Activated CD4-positive, alpha-beta memory T cell treated with anti-CD3 and anti-CD28 coated beads, Interleukin-2, amount 10 ng/mL, durations not matched to agents 7 days and 5 days (primary cell): ENCODE measurements around the gene ALG9. TPM values are rescaled to one million over a fixed set of nuclear protein-coding genes. Genes with fewer than 3 reads are reported as not detected.

Experiments used
- CTCF ChIA-PET: fragments of 350-600 bp; sonication (Branson Sonifier 250); formaldehyde crosslinking; loops from one replicate; lab custom pipeline; 2021; ENCODE audit warnings: antibody characterized with exemption, inconsistent platforms; lab: Charles Lee
- POLR2A ChIA-PET: fragments of 350-600 bp; sonication (Branson Sonifier 250); formaldehyde crosslinking; loops from one replicate; lab custom pipeline; 2021; ENCODE audit warnings: antibody characterized with exemption; lab: Charles Lee
- DNase-seq: peaks from one replicate; pipeline ENCODE4 v3.0.0-alpha.2; 2020
- H3K27ac Mint-ChIP-seq: one replicate; pipeline ENCODE4 v1.8.0; 2021; ENCODE audit warnings: mild to moderate bottlenecking, mixed read lengths
- H3K27me3 Mint-ChIP-seq: one replicate; pipeline ENCODE4 v1.8.0; 2021; ENCODE audit warnings: mixed read lengths
- H3K36me3 Mint-ChIP-seq: one replicate; pipeline ENCODE4 v1.8.0; 2021; ENCODE audit warnings: low read depth, mixed read lengths
- H3K4me1 Mint-ChIP-seq: one replicate; pipeline ENCODE4 v1.8.0; 2021; ENCODE audit warnings: mixed read lengths
- H3K4me3 Mint-ChIP-seq: one replicate; pipeline ENCODE4 v1.8.0; 2021; ENCODE audit warnings: mild to moderate bottlenecking, mixed read lengths
- H3K9me3 Mint-ChIP-seq: one replicate; pipeline ENCODE4 v1.8.0; 2021; ENCODE audit warnings: mixed read lengths
- total RNA-seq, 2 experiments: library from RNA; stranded (reverse); gene quantifications; one replicate each; pipeline ENCODE4 v1.2.3, GENCODE V29; 2021

Gene ALG9
- total RNA-seq, 2 experiments from 2014 or later: 24.8 to 25.0 TPM

- Mint-ChIP-seq H3K9me3 (no peaks in the 10 kb centered on the region), H3K4me3 (peak overlapping the region; percentile 91), H3K4me1 (peaks cover 32% of the 10 kb centered on the region), H3K27ac (peak overlapping the region; percentile 76), H3K27me3 (no peaks in the 10 kb centered on the region), H3K36me3 (peaks cover 28% of the 10 kb centered on the region)
- ChIA-PET CTCF (interaction anchor here (0.7 to 3.4 kb wide), 17 partner anchors 8 to 1437 kb away, joined by 3 to 16 read pairs (median 4); partner anchors contain the start of genes CFAP68, NKAPD1 and PIH1D2), POLR2A (interaction anchor here (0.9 to 2.5 kb wide), 7 partner anchors 8 to 107 kb away, joined by 3 to 23 read pairs (median 6); partner anchors contain the start of genes C11orf52, CFAP68 and FDXACB1)
- DNase-seq: no peak
These were observed 346 bp upstream of the ALG9 start for GRCh38 chr11:111871693-111872161.

- ChIA-PET CTCF (interaction anchor here (0.6 to 3.4 kb wide), 13 partner anchors 9 to 1435 kb away, joined by 3 to 16 read pairs (median 4); partner anchors contain the start of genes CFAP68, NKAPD1 and PIH1D2), POLR2A (interaction anchor here (0.9 to 2.5 kb wide), 6 partner anchors 9 to 105 kb away, joined by 3 to 23 read pairs (median 7); partner anchors contain the start of genes CFAP68, FDXACB1 and PPP2R1B)
- no peak for DNase-seq
- H3K9me3 Mint-ChIP-seq: no peaks in the 10 kb centered on the region
- peaks cover 33% of the 10 kb centered on the region for H3K36me3 Mint-ChIP-seq
- H3K4me1 Mint-ChIP-seq: peaks cover 32% of the 10 kb centered on the region
- H3K27ac Mint-ChIP-seq: peak overlapping the region; percentile 85
- peak overlapping the region; percentile 91 for H3K4me3 Mint-ChIP-seq
- no peaks in the 10 kb centered on the region for H3K27me3 Mint-ChIP-seq
These were observed 877 bp downstream of the ALG9 start for GRCh38 chr11:111870522-111870885.

- no peak for DNase-seq
- Mint-ChIP-seq H3K4me3 (no peak overlapping the region), H3K9me3 (no peaks in the 10 kb centered on the region), H3K27me3 (no peaks in the 10 kb centered on the region), H3K36me3 (peaks cover 36% of the 10 kb centered on the region), H3K4me1 (peaks cover 32% of the 10 kb centered on the region), H3K27ac (no peak overlapping the region)
- ChIA-PET CTCF (interaction anchor here (0.6 to 3.4 kb wide), 10 partner anchors 9 to 267 kb away, joined by 3 to 16 read pairs (median 4); partner anchors contain the start of gene CFAP68), POLR2A (interaction anchor here (0.9 to 2.5 kb wide), 6 partner anchors 10 to 105 kb away, joined by 3 to 23 read pairs (median 7); partner anchors contain the start of genes CFAP68, FDXACB1 and PPP2R1B)
These were observed 1.3 kb downstream of the ALG9 start for GRCh38 chr11:111870113-111870512.

GRCh38 chr11:111860257-111860656 is 11.1 kb downstream of the ALG9 start:
- no peak overlapping the region for H3K27ac Mint-ChIP-seq
- no peak overlapping the region for H3K4me3 Mint-ChIP-seq
- no peaks in the 10 kb centered on the region for H3K9me3 Mint-ChIP-seq
- ChIA-PET POLR2A (interaction anchor here (1.2 kb wide), 1 partner anchor 67 kb away, joined by 3 read pairs; no protein-coding TSS in a partner anchor), CTCF (interaction anchor here (2.5 kb wide), 1 partner anchor 18 kb away, joined by 7 read pairs; no protein-coding TSS in a partner anchor)
- H3K27me3 Mint-ChIP-seq: no peaks in the 10 kb centered on the region
- no peak for DNase-seq
- peaks cover 47% of the 10 kb centered on the region for H3K36me3 Mint-ChIP-seq
- no peaks in the 10 kb centered on the region for H3K4me1 Mint-ChIP-seq

- Mint-ChIP-seq H3K4me3 (no peak overlapping the region), H3K9me3 (no peaks in the 10 kb centered on the region), H3K27me3 (no peaks in the 10 kb centered on the region), H3K4me1 (no peaks in the 10 kb centered on the region), H3K27ac (no peak overlapping the region), H3K36me3 (peaks cover 50% of the 10 kb centered on the region)
- POLR2A ChIA-PET: no interaction called here
- DNase-seq: no peak
- CTCF ChIA-PET: interaction anchor here (0.9 kb wide), 1 partner anchor 16 kb away, joined by 3 read pairs; the partner anchor contains the start of gene ALG9
These were observed 15.9 kb downstream of the ALG9 start for GRCh38 chr11:111855506-111855905.

- Mint-ChIP-seq H3K4me1 (no peaks in the 10 kb centered on the region), H3K4me3 (no peak overlapping the region), H3K27me3 (no peaks in the 10 kb centered on the region), H3K9me3 (no peaks in the 10 kb centered on the region), H3K27ac (no peak overlapping the region), H3K36me3 (peaks cover 44% of the 10 kb centered on the region)
- no peak for DNase-seq
- ChIA-PET CTCF (interaction anchor here (1.5 to 1.9 kb wide), 2 partner anchors 10 to 19 kb away, joined by 4 to 6 read pairs; no protein-coding TSS in a partner anchor), POLR2A (no interaction called here)
These were observed 19.3 kb downstream of the ALG9 start for GRCh38 chr11:111852103-111852502.

GRCh38 chr11:111851636-111852035 is 19.7 kb downstream of the ALG9 start:
- peaks cover 43% of the 10 kb centered on the region for H3K36me3 Mint-ChIP-seq

GRCh38 chr11:111851067-111851466 is 20.3 kb downstream of the ALG9 start:
- POLR2A ChIA-PET: no interaction called here
- Mint-ChIP-seq H3K4me3 (no peak overlapping the region), H3K27ac (no peak overlapping the region), H3K36me3 (peaks cover 43% of the 10 kb centered on the region), H3K4me1 (no peaks in the 10 kb centered on the region), H3K9me3 (no peaks in the 10 kb centered on the region), H3K27me3 (no peaks in the 10 kb centered on the region)
- CTCF ChIA-PET: interaction anchor here (0.7 to 1.9 kb wide), 2 partner anchors 13 to 20 kb away, joined by 3 to 4 read pairs; no protein-coding TSS in a partner anchor
- DNase-seq: no peak

More at GRCh38 chr11:111851636-111852035, 19.7 kb downstream of the ALG9 start:
- H3K4me1 Mint-ChIP-seq: no peaks in the 10 kb centered on the region
- no peak overlapping the region for H3K4me3 Mint-ChIP-seq
- H3K27ac Mint-ChIP-seq: no peak overlapping the region
- no peaks in the 10 kb centered on the region for H3K27me3 Mint-ChIP-seq
- ChIA-PET CTCF (interaction anchor here (0.7 to 1.9 kb wide), 2 partner anchors 12 to 19 kb away, joined by 3 to 4 read pairs; no protein-coding TSS in a partner anchor), POLR2A (no interaction called here)
- DNase-seq: no peak
- H3K9me3 Mint-ChIP-seq: no peaks in the 10 kb centered on the region

GRCh38 chr11:111849631-111850030 is 21.8 kb downstream of the ALG9 start:
- Mint-ChIP-seq H3K4me1 (no peaks in the 10 kb centered on the region), H3K27ac (no peak overlapping the region), H3K4me3 (no peak overlapping the region), H3K36me3 (peaks cover 33% of the 10 kb centered on the region), H3K9me3 (no peaks in the 10 kb centered on the region), H3K27me3 (no peaks in the 10 kb centered on the region)
- POLR2A ChIA-PET: no interaction called here
- no peak for DNase-seq
- CTCF ChIA-PET: interaction anchor here (1.3 kb wide), 1 partner anchor 8 kb away, joined by 5 read pairs; no protein-coding TSS in a partner anchor

GRCh38 chr11:111846636-111847035 is 24.7 kb downstream of the ALG9 start:
- CTCF ChIA-PET: interaction anchor here (1.2 to 1.3 kb wide), 2 partner anchors 10 to 24 kb away, joined by 3 read pairs; partner anchors contain the start of gene ALG9

GRCh38 chr11:111846063-111846462 is 25.3 kb downstream of the ALG9 start:
- no peaks in the 10 kb centered on the region for H3K9me3 Mint-ChIP-seq
- peaks cover 2% of the 10 kb centered on the region for H3K4me1 Mint-ChIP-seq
- H3K27me3 Mint-ChIP-seq: no peaks in the 10 kb centered on the region
- DNase-seq: no peak
- no peak overlapping the region for H3K27ac Mint-ChIP-seq
- ChIA-PET CTCF (interaction anchor here (1.2 to 5.1 kb wide), 3 partner anchors 11 to 69 kb away, joined by 3 to 25 read pairs (median 3); partner anchors contain the start of gene ALG9), POLR2A (interaction anchor here (1.0 kb wide), 1 partner anchor 80 kb away, joined by 6 read pairs; the partner anchor contains the start of gene PPP2R1B)
- peaks cover 26% of the 10 kb centered on the region for H3K36me3 Mint-ChIP-seq
- no peak overlapping the region for H3K4me3 Mint-ChIP-seq

More at GRCh38 chr11:111846636-111847035, 24.7 kb downstream of the ALG9 start:
- no peak for DNase-seq
- H3K27me3 Mint-ChIP-seq: no peaks in the 10 kb centered on the region
- peaks cover 26% of the 10 kb centered on the region for H3K36me3 Mint-ChIP-seq
- H3K9me3 Mint-ChIP-seq: no peaks in the 10 kb centered on the region
- H3K27ac Mint-ChIP-seq: no peak overlapping the region
- H3K4me1 Mint-ChIP-seq: no peaks in the 10 kb centered on the region
- POLR2A ChIA-PET: interaction anchor here (1.0 kb wide), 2 partner anchors 25 to 81 kb away, joined by 3 to 6 read pairs; partner anchors contain the start of genes ALG9 and PPP2R1B
- no peak overlapping the region for H3K4me3 Mint-ChIP-seq

- no peak for DNase-seq
- H3K27me3 Mint-ChIP-seq: no peaks in the 10 kb centered on the region
- ChIA-PET CTCF (interaction anchor here (1.0 to 5.1 kb wide), 4 partner anchors 12 to 241 kb away, joined by 3 to 25 read pairs (median 4); no protein-coding TSS in a partner anchor), POLR2A (interaction anchor here (1.0 kb wide), 1 partner anchor 79 kb away, joined by 6 read pairs; the partner anchor contains the start of gene PPP2R1B)
- no peak overlapping the region for H3K4me3 Mint-ChIP-seq
- no peak overlapping the region for H3K27ac Mint-ChIP-seq
- peaks cover 26% of the 10 kb centered on the region for H3K36me3 Mint-ChIP-seq
- peaks cover 2% of the 10 kb centered on the region for H3K4me1 Mint-ChIP-seq
- H3K9me3 Mint-ChIP-seq: no peaks in the 10 kb centered on the region
These were observed 25.9 kb downstream of the ALG9 start for GRCh38 chr11:111845276-111846028.
